Hindlimb muscle (tissue), 1 donor: Measurements from ENCODE around the gene COMMD3. TPM values are rescaled to one million over a fixed set of nuclear protein-coding genes. Genes with fewer than 3 reads are reported as not detected.
A peak's percentile ranks its signal among the peaks of the same experiment; 100 is the strongest.
"Not testable (repeated sequence)": the region's sequence is repeated elsewhere in the genome, so short reads cannot be mapped to it uniquely, and the experiment has no call there.

Experiments used
- DNase-seq: peaks from one replicate; pipeline ENCODE4 v3.0.0-alpha.2; 2013
- polyA plus RNA-seq: library from polyadenylated mRNA; unstranded; fragments of 120-200 nt; gene quantifications from one replicate; pipeline ENCODE4 v1.2.1, GENCODE V29; 2013; ENCODE audit not compliant: insufficient read length

COMMD3 gene
- polyA plus RNA-seq = 63.6 TPM

GRCh38 chr10:22316286-22317075, at the start of gene COMMD3:
Gene COMMD3, plus strand, starts transcription at chr10:22316388. Its CDS starts 30 bp downstream, at chr10:22316418.
- DNase-seq = peak; percentile 96

DNA sequence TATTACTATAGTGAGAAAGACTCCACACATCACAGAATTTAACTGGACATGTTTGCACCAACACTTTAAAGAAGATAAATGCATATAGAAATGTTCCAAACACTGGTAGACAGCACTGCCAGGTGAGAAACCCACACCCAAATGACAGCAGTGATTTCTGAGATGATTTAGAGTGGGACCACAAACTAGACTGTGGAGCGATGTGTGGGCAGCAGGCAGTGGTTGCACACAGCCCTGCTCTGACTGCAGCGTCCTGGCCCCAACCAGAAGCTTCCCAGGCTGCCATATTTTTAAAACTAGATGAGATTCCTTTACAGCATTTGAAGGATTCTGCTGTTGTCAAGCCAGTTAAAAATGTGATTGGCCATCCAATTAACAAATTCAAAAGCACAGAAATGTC, 47.7 kb upstream of the COMMD3 start:
- DNase-seq = no peak

GRCh38 chr10:22271786-22272185, 44.4 kb upstream of the COMMD3 start:
- no peak for DNase-seq

GRCh38 chr10:22278441-22278782, 37.8 kb upstream of the COMMD3 start:
- no peak for DNase-seq

DNA sequence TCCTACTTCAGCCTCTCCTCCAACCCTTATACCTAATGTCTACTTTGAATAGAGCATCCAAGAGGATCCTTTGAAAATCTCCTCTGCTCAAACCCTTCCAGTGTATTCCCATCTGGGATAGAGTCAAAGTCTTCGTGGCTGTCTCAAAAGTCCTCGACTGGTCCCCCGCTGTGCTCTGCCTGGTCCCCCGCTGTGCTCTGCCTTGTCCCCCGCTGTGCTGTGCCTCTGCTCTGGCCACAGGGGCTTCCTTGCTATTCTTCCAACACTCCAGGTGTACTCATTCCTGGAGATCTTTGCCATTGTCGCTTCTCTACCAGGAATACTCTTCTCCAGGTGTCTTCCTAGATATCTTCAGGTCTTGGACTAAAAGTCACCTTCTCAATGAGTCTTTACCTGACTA, 36.1 kb upstream of the COMMD3 start:
- no peak for DNase-seq

DNA sequence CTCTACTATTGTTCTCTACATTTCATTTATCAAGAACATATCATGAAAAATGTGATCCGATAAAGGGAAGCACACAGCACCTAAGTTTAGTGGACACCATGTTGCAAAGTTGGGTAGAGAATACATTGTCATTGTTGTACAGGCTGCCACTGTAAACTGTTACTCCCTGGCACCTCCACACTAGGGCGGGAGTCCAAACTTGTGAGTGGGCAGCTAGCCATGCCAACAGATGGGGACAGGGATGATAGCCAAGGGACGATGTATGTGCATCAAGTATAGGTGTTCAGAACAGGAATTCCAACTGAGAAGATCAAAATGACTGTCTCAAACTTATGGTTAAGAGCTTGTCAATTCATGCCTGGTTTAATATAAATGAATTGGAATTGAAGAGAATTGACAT, 31.1 kb upstream of the COMMD3 start:
- no peak for DNase-seq

DNA sequence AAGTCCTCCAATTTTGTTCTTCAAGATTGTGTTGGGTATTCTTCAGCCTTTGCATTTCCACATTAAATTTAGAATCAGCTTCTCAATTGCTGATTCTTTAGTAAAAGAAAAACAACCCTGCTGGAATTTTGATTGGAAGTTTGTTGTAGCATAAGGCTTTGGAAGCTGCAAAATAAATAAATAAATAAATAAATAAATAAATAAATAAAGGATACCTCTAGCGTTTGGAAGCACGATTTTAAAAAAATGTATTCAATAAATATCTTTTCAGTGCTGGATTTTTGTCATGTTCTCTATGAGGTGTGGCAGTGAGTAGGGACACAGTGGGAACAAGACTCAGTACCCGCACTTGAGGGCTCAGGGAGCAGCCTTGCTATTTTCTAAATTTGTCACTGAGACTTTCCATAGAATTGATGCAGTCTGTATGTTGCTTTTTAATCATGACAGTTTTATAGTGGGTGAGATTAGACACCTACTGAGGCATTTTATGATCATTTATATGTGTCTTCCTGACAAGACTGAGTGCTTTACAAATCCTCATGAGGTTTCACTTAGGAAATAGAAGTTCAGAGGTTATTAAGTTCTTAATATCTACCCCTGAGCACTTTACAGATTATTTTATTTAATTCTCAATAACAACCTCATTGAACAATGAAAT, 22.3 kb upstream of the COMMD3 start:
- no peak for DNase-seq

DNA sequence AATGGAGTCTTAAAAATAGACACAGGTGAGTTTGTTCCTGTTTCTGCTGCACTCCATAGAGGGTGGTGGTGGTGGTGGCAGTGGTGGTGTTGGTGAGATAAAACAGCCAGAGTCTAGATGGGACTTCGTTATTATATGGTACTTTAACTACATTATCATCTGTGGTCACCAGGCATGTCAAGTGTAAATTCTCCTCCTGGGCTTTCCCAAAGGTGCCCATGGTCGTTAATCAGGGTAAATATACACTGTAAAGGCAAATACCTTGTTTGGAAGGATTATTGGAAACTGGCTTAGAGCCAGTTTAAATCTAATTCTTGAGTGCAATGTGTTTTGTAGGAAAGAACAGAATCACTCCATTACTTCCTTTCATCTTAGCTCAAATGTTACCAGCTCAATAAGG, 21.5 kb upstream of the COMMD3 start:
- DNase-seq = no peak

GRCh38 chr10:22301193-22301592, 15.0 kb upstream of the COMMD3 start:
- no peak for DNase-seq

DNA sequence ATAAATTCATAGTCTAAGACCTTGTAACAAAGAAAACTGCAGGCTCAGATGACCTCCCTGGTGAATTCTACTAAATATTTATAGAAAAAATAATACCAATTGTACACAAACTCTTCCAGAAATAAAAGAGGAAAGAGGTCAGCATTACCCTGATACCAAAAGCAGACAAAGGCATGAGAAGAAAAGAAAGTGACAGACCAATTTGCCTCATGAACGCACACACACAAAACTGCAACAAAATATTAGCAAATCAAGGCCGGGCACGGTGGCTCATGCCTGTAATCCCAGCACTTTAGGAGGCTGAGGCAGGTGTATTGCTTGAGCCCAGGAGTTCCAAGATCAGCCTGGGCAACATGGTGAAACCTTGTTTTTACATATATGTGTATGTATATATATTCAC, 12.7 kb upstream of the COMMD3 start:
- no peak for DNase-seq

GRCh38 chr10:22305721-22306120, 10.5 kb upstream of the COMMD3 start:
- DNase-seq = no peak

DNA sequence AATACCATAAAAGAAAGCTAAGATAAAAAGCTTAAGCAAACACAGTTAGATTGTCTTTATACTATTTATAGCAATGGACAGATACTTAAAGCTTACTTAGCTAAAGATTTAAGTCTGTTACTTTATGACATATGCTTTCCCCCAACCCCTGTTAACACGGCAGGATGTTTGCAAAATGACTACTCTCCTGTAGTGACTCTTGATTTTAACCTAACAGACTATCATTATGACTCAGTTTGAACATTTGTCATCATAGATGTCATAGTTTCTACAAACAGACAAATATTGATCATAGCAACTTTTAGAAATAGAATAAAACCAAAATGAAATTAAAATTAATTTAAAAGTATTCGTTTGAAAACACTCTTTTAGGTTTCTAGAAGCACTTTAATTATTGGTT, 7.8 kb upstream of the COMMD3 start:
- no peak for DNase-seq

DNA sequence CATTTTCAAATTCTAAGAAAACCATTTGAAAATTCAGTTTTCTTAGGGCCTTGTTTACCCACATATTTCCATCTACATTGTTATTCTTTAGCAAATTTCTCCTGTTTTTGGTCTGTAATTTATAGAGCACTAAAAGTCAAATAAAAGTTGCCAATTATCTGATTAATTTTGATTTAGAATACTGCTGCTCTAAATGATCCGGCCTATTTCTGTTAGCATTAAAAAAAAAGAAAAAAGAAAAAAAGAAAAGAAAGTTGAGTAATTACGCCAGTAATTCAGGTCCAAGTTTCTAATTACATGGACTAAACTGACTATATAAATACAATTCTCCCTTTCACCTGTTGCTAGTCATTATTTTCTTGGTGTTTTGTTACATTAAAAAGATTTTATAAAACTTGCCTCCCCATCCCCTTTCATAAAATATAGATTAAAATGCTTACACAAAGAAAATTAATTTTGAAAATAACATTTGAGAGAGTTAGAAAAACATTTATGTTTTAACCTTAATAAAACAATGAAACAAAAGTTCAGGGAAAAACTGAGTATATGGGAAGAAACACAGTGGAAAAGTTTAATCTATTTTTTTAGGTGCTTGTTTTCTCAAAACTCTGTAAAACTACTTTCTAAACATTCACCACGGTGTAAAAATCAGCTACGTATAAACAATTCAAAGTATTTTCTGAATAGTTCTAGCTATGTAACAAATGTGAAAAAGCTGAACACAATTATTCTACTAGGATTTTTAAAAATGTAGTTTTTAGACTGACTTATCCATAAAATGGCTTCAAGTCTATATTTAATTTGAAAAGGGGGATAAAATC, 6.8 kb upstream of the COMMD3 start:
- DNase-seq = no peak

- not testable (repeated sequence) for DNase-seq
These were observed 6.2 kb upstream of the COMMD3 start for GRCh38 chr10:22310012-22310411.

DNA sequence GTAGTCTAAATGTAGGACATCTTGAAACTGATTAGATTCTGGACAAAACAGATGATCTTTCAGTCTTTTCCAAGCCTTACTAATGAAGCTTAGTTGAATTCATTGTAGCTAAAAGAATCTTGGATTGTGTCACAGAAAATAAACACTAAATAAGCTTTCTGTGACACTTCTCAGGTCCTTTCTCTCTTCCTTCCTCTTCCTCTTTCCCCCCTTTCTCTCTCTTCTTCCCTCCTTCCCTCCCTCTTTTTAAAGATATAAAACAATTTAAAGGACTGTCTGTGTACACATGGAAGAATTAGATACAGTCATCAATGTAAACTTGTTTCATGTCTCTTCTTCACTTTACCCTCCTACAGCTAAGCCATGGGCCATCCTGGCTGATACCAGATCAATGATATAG, 5.3 kb upstream of the COMMD3 start:
- DNase-seq = no peak

DNA sequence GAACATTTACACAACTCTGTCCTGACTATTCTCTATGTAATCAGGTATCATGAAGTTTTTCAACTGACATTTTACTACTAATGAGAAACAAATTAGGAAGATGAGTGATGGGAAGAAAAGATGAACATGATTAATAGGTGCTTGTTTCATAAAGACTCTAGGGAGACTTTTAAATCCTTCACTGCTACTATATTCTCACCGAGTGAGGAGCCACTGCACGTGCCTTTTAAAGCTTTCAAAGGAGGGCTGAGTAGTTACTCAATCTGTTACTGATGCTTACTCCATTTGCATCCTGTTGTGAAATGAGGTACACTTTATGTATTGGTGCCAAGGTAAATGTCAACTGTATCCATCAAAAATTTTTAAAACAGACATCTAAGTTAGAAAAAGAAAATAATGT, 1.3 kb upstream of the COMMD3 start:
- DNase-seq = no peak

- DNase-seq = no peak
These were observed 518 bp upstream of the COMMD3 start for GRCh38 chr10:22315455-22316285.

DNA sequence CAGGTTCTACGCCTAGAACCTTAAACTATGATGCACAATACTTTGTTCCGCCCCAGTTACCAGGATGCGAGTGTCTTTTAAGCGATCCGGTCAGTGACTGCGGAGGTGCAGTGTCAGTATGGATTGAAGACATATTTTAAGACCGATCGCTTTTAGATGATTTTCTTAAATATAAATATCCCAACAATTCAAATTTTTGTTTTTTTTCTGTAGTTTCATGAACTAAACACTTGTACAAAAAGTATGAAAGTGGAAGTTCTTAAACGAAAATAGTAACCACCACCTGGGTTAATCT, 835 bp downstream of the COMMD3 start:
- no peak for DNase-seq

- no peak for DNase-seq
These were observed 1.8 kb downstream of the COMMD3 start for GRCh38 chr10:22317771-22318565.

DNA sequence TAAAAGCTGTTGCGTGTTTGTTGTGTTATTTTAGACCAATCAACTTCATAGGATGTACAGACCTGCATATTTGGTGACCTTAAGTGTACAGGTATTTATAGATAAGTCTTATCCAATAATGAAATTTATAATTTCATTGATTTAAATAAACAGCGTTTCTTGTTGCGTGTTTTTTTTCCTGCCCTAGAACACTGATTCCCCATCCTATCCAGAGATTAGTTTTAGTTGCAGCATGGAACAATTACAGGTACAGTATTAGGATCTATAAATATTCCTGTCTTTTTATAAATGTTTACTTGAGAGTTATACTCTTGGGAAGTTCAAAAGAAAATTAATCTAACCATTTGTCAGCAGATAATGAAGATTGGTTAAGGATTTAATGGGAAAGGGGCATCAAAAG, 2.6 kb downstream of the COMMD3 start:
- no peak for DNase-seq

DNA sequence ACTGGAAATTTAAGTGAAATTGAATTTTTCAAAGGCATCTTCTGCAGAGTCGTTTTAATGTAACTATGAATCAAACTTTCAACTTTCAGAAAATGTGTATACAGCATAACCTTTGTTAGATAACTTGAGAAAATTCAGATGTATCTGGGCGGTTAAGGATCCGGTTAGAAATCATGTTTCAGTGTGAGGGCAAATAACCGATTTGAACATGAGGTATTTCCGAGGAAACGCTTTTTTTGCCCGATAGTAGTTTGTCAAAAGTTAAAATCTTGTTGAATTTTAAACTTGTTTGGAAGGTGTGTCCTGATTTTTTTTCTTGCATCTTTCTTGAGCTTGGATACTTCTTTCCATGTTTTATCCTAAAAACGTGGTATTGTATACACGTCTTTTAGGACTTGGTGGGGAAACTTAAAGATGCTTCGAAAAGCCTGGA, 3.4 kb downstream of the COMMD3 start:
- DNase-seq = no peak
